Trophoblast cell (in vitro differentiated cells and primary cell): Measurements from ENCODE around the gene IFI27.

Experiments used
- DNase-seq, 2 donors: peaks; one replicate each; pipeline ENCODE4 v3.0.0-alpha.2; 2016
- H2AFZ ChIP-seq: 2 replicates; pipeline ENCODE4 v1.6.1; 2013; ENCODE audit warnings: low read length, moderate library complexity, mild to moderate bottlenecking; ENCODE audit not compliant: insufficient read depth, poor library complexity
- H2AK5ac ChIP-seq: 2 replicates; pipeline ENCODE4 v1.6.1; 2013; ENCODE audit warnings: mild to moderate bottlenecking, low read length
- H2BK120ac ChIP-seq: 2 replicates; pipeline ENCODE4 v1.6.1; 2013; ENCODE audit warnings: low read length, mild to moderate bottlenecking, moderate library complexity; ENCODE audit not compliant: insufficient read depth, poor library complexity
- H2BK12ac ChIP-seq: 2 replicates; pipeline ENCODE4 v1.6.1; 2013; ENCODE audit warnings: mild to moderate bottlenecking, low read length, moderate library complexity
- H2BK5ac ChIP-seq: 2 replicates; pipeline ENCODE4 v1.6.1; 2013; ENCODE audit warnings: low read length, low read depth, moderate library complexity, mild to moderate bottlenecking; ENCODE audit not compliant: poor library complexity
- H3K14ac ChIP-seq: 2 replicates; pipeline ENCODE4 v1.6.1; 2013; ENCODE audit warnings: mild to moderate bottlenecking, low read length
- H3K18ac ChIP-seq: 2 replicates; pipeline ENCODE4 v1.6.1; 2013; ENCODE audit warnings: mild to moderate bottlenecking, low read length
- H3K23ac ChIP-seq: 2 replicates; pipeline ENCODE4 v1.6.1; 2013; ENCODE audit warnings: low read length
- H3K27ac ChIP-seq: 2 replicates; pipeline ENCODE4 v1.5.1; 2013; ENCODE audit warnings: low read depth, mild to moderate bottlenecking, inconsistent platforms, low read length, moderate library complexity
- H3K27me3 ChIP-seq: 2 replicates; pipeline ENCODE4 v1.6.1; 2013; ENCODE audit warnings: inconsistent platforms, mild to moderate bottlenecking, low read length, moderate library complexity; ENCODE audit not compliant: insufficient read depth
- H3K36me3 ChIP-seq, 2 experiments: 1 replicate in 1 of 2; 2 replicates in 1 of 2; pipeline ENCODE4 v1.6.1; 2013; ENCODE audit warnings: low read length in 2 of 2, mild to moderate bottlenecking in 2 of 2, moderate library complexity in 1 of 2; ENCODE audit not compliant: insufficient read depth in 2 of 2, control insufficient read depth in 1 of 2
- H3K4ac ChIP-seq: 2 replicates; pipeline ENCODE4 v1.6.1; 2013; ENCODE audit warnings: low read depth, mild to moderate bottlenecking, low read length, moderate library complexity
- H3K4me1 ChIP-seq, 2 experiments: 1 replicate in 1 of 2; 2 replicates in 1 of 2; pipeline ENCODE4 v1.6.1; 2013; ENCODE audit warnings: low read length in 2 of 2, mild to moderate bottlenecking in 2 of 2, moderate library complexity in 1 of 2; ENCODE audit not compliant: insufficient read depth in 2 of 2, control insufficient read depth in 1 of 2
- H3K4me2 ChIP-seq: 2 replicates; pipeline ENCODE4 v1.6.1; 2013; ENCODE audit warnings: inconsistent platforms, mild to moderate bottlenecking, low read length, moderate library complexity
- H3K4me3 ChIP-seq: 2 replicates; pipeline ENCODE4 v1.5.1; 2013; ENCODE audit warnings: mild to moderate bottlenecking, low read depth, low read length, inconsistent platforms
- H3K79me1 ChIP-seq: one replicate; pipeline ENCODE4 v1.6.1; 2013; ENCODE audit warnings: low read length
- H3K79me2 ChIP-seq: 2 replicates; pipeline ENCODE4 v1.6.1; 2013; ENCODE audit warnings: low read length, mild to moderate bottlenecking; ENCODE audit not compliant: control insufficient read depth, insufficient read depth, poor library complexity
- H3K9ac ChIP-seq: 2 replicates; pipeline ENCODE4 v1.6.1; 2013; ENCODE audit warnings: mild to moderate bottlenecking, low read length
- H3K9me3 ChIP-seq: 2 replicates; pipeline ENCODE4 v1.6.1; 2013; ENCODE audit warnings: low read depth, mild to moderate bottlenecking, control low read depth, inconsistent platforms, low read length; ENCODE audit not compliant: insufficient read depth
- H4K12ac ChIP-seq: 2 replicates; pipeline ENCODE4 v1.6.1; 2013; ENCODE audit warnings: low read depth, mild to moderate bottlenecking, low read length, moderate library complexity
- H4K8ac ChIP-seq: 2 replicates; pipeline ENCODE4 v1.6.1; 2013; ENCODE audit warnings: low read depth, mild to moderate bottlenecking, low read length, moderate library complexity
- H4K91ac ChIP-seq: one replicate; pipeline ENCODE4 v1.6.1; 2013; ENCODE audit warnings: low read depth, mild to moderate bottlenecking, low read length, moderate library complexity
- WGBS: extraction: QIAGEN DNeasy Blood & Tissue Kit; methylation state at CpG from one replicate; pipeline ENCODE4 v1.1.7; 2013; ENCODE audit warnings: missing lambda C conversion rate; ENCODE audit not compliant: insufficient read length, insufficient coverage; ENCODE audit errors: extremely low coverage; 5-methylcytosine and 5-hydroxymethylcytosine counted together

IFI27 gene

DNA sequence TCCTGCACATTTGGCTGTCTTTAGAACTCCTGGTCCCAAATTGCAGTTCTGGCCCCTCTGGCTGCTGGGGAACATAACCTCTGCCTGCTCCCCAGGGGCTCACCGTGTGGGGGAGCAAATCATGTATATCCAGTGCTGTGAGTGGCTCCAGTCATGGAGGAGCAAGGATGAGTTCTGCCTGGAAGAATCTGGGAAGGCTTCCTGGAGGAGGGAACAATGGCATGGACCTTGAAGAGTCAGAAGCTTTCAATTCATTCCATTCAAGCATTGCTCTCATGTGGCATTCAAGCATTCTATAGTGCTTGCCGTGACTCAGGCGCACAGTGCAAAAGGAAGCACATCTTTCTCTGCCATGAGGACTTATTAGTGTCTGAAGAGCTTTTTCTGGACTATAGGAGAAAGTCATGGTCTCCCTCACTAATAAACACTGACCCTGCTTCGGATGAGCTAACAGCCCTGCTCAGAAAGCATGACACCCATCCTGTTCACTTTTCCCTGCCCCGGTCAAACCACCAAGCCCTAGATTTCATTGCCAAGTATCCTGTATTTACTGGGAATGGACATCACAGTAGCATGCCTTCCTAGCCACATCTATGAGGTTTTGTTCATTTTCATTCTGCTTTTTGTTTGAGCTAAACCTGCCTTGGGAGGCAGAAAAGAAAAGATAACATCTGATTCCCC lies 3.5 kb downstream of the IFI27 start:
- DNase-seq, result no peak
- H3K23ac ChIP-seq, result no peak overlapping the region
- no peak overlapping the region for H2AFZ ChIP-seq
- H4K91ac ChIP-seq, result no peak overlapping the region
- H3K79me2 ChIP-seq, result no peaks in the 10 kb centered on the region
- H2BK5ac ChIP-seq, result no peak overlapping the region
- no peak overlapping the region for H3K4ac ChIP-seq
- H3K4me1 ChIP-seq, result no peaks in the 10 kb centered on the region
- no peak overlapping the region for H3K14ac ChIP-seq
- no peak overlapping the region for H3K18ac ChIP-seq
- no CpG with 5 or more reads among the region's 5 CpGs for WGBS
- no peak overlapping the region for H3K4me3 ChIP-seq
- no peak overlapping the region for H3K4me2 ChIP-seq
- H4K12ac ChIP-seq, result no peak overlapping the region
- no peak overlapping the region for H4K8ac ChIP-seq
- H3K27me3 ChIP-seq, result no peaks in the 10 kb centered on the region
- H3K27ac ChIP-seq, result no peak overlapping the region
- no peak overlapping the region for H2BK12ac ChIP-seq
- H3K9me3 ChIP-seq, result peaks cover 2% of the 10 kb centered on the region
- no peak overlapping the region for H2BK120ac ChIP-seq
- no peaks in the 10 kb centered on the region for H3K79me1 ChIP-seq
- no peaks in the 10 kb centered on the region for H3K36me3 ChIP-seq
- H2AK5ac ChIP-seq, result no peak overlapping the region
- H3K9ac ChIP-seq, result no peak overlapping the region

DNA sequence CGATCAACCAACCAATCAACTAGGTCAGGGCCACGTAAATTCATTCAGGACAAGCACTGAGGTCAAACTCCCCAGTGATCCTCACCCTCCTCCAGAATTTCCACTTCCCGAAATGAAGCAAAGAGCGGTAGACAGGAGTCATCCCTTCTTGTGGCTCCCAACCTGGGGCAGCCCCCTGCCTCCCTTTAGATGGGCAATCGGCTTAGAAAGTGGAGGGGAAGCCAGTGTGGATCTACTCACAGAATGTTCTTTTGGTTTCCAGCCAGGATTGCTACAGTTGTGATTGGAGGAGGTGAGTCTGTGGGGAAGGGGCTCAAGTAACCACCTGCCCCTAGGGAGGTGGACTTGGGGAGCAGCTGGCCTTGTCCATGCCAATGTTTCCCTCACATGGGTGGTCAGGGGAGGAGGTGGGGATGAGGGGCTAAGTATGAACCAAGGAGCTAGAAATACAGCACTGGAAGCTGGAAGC lies 4.1 kb downstream of the IFI27 start:
- Histone ChIP-seq H3K23ac (no peak overlapping the region), H3K79me2 (no peaks in the 10 kb centered on the region), H3K4me2 (no peak overlapping the region), H3K9ac (no peak overlapping the region), H2BK120ac (no peak overlapping the region), H3K18ac (no peak overlapping the region), H3K9me3 (peaks cover 2% of the 10 kb centered on the region), H4K8ac (no peak overlapping the region), H2BK12ac (no peak overlapping the region), H3K27ac (no peak overlapping the region), H3K36me3 (no peaks in the 10 kb centered on the region), H3K79me1 (no peaks in the 10 kb centered on the region), H4K91ac (no peak overlapping the region), H3K4ac (no peak overlapping the region), H3K4me1 (no peaks in the 10 kb centered on the region), H3K27me3 (no peaks in the 10 kb centered on the region), H4K12ac (no peak overlapping the region), H3K14ac (no peak overlapping the region), H2BK5ac (no peak overlapping the region), H3K4me3 (no peak overlapping the region), H2AFZ (no peak overlapping the region), H2AK5ac (no peak overlapping the region)
- WGBS, result no CpG with 5 or more reads among the region's 5 CpGs
- DNase-seq, result no peak

DNA sequence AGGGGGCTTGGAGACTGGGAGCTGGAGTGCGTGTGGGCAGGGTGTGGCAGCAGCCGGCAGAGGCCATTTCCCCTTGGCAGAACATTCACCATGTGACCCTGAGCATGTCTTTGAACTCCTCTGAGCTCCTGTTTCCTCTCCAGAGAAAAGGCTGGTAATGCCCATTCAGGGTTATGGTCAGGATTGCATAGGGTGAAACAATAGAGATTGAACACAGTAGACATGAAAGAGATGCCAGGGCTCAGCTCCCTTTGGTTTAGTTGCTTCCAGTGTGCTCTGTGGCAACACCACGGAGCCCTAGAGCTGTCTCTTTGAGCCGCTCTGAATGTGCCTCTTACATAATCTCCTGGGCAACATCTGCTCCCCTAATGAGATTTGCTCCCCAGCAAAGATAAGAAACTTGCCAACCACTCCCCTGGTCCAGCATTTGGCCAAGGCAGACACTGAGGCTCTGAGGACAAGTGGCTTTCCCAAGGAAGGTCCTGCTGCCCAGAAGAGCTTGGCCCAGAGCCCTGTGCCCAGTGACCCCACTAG lies 4.6 kb downstream of the IFI27 start:
- H4K12ac ChIP-seq, result no peak overlapping the region
- H2AFZ ChIP-seq, result no peak overlapping the region
- H3K4me2 ChIP-seq, result no peak overlapping the region
- H2BK120ac ChIP-seq, result no peak overlapping the region
- H3K18ac ChIP-seq, result no peak overlapping the region
- no peak overlapping the region for H3K9ac ChIP-seq
- H3K23ac ChIP-seq, result no peak overlapping the region
- H3K27ac ChIP-seq, result no peak overlapping the region
- no peak for DNase-seq
- H3K9me3 ChIP-seq, result peaks cover 2% of the 10 kb centered on the region
- H3K4ac ChIP-seq, result no peak overlapping the region
- H3K36me3 ChIP-seq, result no peaks in the 10 kb centered on the region
- H2BK5ac ChIP-seq, result no peak overlapping the region
- H3K27me3 ChIP-seq, result no peaks in the 10 kb centered on the region
- WGBS, result no CpG with 5 or more reads among the region's 4 CpGs
- no peaks in the 10 kb centered on the region for H3K79me1 ChIP-seq
- H4K8ac ChIP-seq, result no peak overlapping the region
- no peaks in the 10 kb centered on the region for H3K4me1 ChIP-seq
- H3K79me2 ChIP-seq, result no peaks in the 10 kb centered on the region
- no peak overlapping the region for H3K14ac ChIP-seq
- H2BK12ac ChIP-seq, result no peak overlapping the region
- no peak overlapping the region for H4K91ac ChIP-seq
- no peak overlapping the region for H3K4me3 ChIP-seq
- no peak overlapping the region for H2AK5ac ChIP-seq

DNA sequence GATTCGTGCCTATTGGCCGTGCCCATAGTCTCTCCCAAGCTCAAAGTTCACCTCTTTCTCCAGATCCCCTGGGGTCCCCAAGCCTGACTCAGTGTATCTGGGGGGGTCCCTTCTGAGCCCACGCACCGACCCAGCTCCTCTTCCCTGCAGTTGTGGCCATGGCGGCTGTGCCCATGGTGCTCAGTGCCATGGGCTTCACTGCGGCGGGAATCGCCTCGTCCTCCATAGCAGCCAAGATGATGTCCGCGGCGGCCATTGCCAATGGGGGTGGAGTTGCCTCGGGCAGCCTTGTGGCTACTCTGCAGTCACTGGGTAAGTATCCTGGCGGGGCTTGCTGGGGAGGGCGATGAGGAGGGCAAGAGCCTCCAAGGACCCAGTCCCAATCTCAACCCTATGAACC lies 5.1 kb downstream of the IFI27 start:
- Histone ChIP-seq H3K18ac (no peak overlapping the region), H3K4me3 (no peak overlapping the region), H3K9ac (no peak overlapping the region), H3K4me2 (no peak overlapping the region), H3K14ac (no peak overlapping the region), H3K79me2 (no peaks in the 10 kb centered on the region), H3K79me1 (no peaks in the 10 kb centered on the region), H2BK120ac (no peak overlapping the region), H4K8ac (no peak overlapping the region), H2AK5ac (no peak overlapping the region), H3K36me3 (no peaks in the 10 kb centered on the region), H3K27me3 (no peaks in the 10 kb centered on the region), H3K4me1 (no peaks in the 10 kb centered on the region), H2AFZ (no peak overlapping the region), H4K91ac (no peak overlapping the region), H2BK12ac (no peak overlapping the region), H4K12ac (no peak overlapping the region), H3K27ac (no peak overlapping the region), H3K23ac (no peak overlapping the region), H3K9me3 (peaks cover 3% of the 10 kb centered on the region), H3K4ac (no peak overlapping the region), H2BK5ac (no peak overlapping the region)
- no CpG with 5 or more reads among the region's 15 CpGs for WGBS
- no peak for DNase-seq
